PC-9 (cell line): ENCODE results near the gene SLC12A9. TPM values are rescaled to one million over a fixed set of nuclear protein-coding genes. Genes with fewer than 3 reads are reported as not detected.
"Not testable (repeated sequence)": the region's sequence is repeated elsewhere in the genome, so short reads cannot be mapped to it uniquely, and the experiment has no call there.

ENCODE experiments used
- BruUV-seq: library from RNA; stranded (reverse); fragments of 400-500 nt; replicated peaks from 2 replicates; lab custom pipeline; 2021; lab: Mats Ljungman, UMichigan
- CTCF ChIA-PET: fragments of 300-600 bp; sonication (Branson Sonifier 250); formaldehyde crosslinking; loops from one replicate; lab custom pipeline; 2022; ENCODE audit warnings: antibody characterized with exemption; lab: Charles Lee
- POLR2A ChIA-PET: fragments of 300-600 bp; sonication (Branson Sonifier 250); formaldehyde crosslinking; loops from one replicate; lab custom pipeline; 2022; ENCODE audit warnings: antibody characterized with exemption; ENCODE audit not compliant: unreplicated experiment; lab: Charles Lee
- DNase-seq, 2 experiments: peaks; one replicate each; pipeline versions ENCODE4 v3.0.0 to v3.0.0-alpha.2; 2015 to 2022; ENCODE audit warnings: mixed read lengths in 1 of 2
- H2AFZ ChIP-seq: fragments of 200-600 bp; sonication (generic); 2 replicates; pipeline ENCODE4 v1.8.1; 2017; ENCODE audit warnings: antibody characterized with exemption
- H3F3A ChIP-seq: fragments of 200-600 bp; sonication (generic); 2 replicates; pipeline ENCODE4 v1.8.1; 2017; ENCODE audit warnings: antibody characterized with exemption, mild to moderate bottlenecking, low read depth; ENCODE audit not compliant: insufficient read depth
- H3K27ac ChIP-seq: fragments of 200-600 bp; sonication (generic); 2 replicates; pipeline ENCODE4 v1.6.1; 2016; ENCODE audit warnings: mixed run types
- H3K27me3 ChIP-seq: fragments of 200-600 bp; sonication (generic); 2 replicates; pipeline ENCODE4 v1.6.1; 2016; ENCODE audit warnings: low read depth, mixed run types; ENCODE audit not compliant: insufficient read depth
- H3K36me3 ChIP-seq: fragments of 200-600 bp; sonication (generic); 2 replicates; pipeline ENCODE4 v1.6.1; 2016; ENCODE audit warnings: low read depth, mixed run types
- H3K4me1 ChIP-seq: fragments of 200-600 bp; sonication (generic); replicated peaks from 2 replicates; pipeline ENCODE4 v1.6.1; 2016; ENCODE audit warnings: mixed run types; ENCODE audit not compliant: insufficient read depth
- H3K4me2 ChIP-seq: fragments of 200-600 bp; sonication (generic); 2 replicates; pipeline ENCODE4 v1.6.1; 2017; ENCODE audit warnings: mixed run types
- H3K4me3 ChIP-seq: fragments of 200-600 bp; sonication (generic); 2 replicates; pipeline ENCODE4 v1.6.1; 2016; ENCODE audit warnings: mixed run types
- H3K79me2 ChIP-seq: fragments of 200-600 bp; sonication (generic); 2 replicates; pipeline ENCODE4 v1.6.1; 2017; ENCODE audit warnings: low read depth, mixed run types
- H3K9me2 ChIP-seq: fragments of 200-600 bp; sonication (generic); 2 replicates; pipeline ENCODE4 v1.8.1; 2017; ENCODE audit warnings: mild to moderate bottlenecking; ENCODE audit not compliant: insufficient read depth
- H3K9me3 ChIP-seq: fragments of 200-600 bp; sonication (generic); 2 replicates; pipeline ENCODE4 v1.8.1; 2016; ENCODE audit warnings: low read depth; ENCODE audit not compliant: insufficient read depth
- H4K20me1 ChIP-seq: fragments of 200-600 bp; sonication (generic); 2 replicates; pipeline ENCODE4 v1.8.1; 2017; ENCODE audit not compliant: insufficient read depth
- CTCF ChIP-seq: fragments of 200-600 bp; sonication (generic); conservative IDR thresholded peaks from 2 replicates; pipeline ENCODE4 v1.6.1; 2017; ENCODE audit warnings: mixed run types, antibody characterized with exemption, mild to moderate bottlenecking, moderate library complexity
- EZH2 ChIP-seq: fragments of 200-600 bp; sonication (generic); IDR thresholded peaks from 2 replicates; pipeline ENCODE4 v1.8.0; 2017; ENCODE audit warnings: antibody characterized with exemption, low read depth
- intact Hi-C: fragments of 100-400 bp; cut with micrococcal nuclease; formaldehyde crosslinking; loops from one replicate; pipeline ENCODE4 v1.10.0; 2022; ENCODE audit not compliant: unreplicated experiment
- total RNA-seq: library from RNA; stranded (reverse); gene quantifications from 2 replicates; pipeline ENCODE4 v1.2.3, GENCODE V29; 2021

The SLC12A9 gene
- total RNA-seq, 1 experiment from 2014 or later = 36.7 TPM

- no peaks in the 10 kb centered on the region for H3K27me3 ChIP-seq
- BruUV-seq = no TSS peak
- H3K4me1 ChIP-seq = 0 out of 2 replicates have a peak, but pooled peaks cover 4% of the 10 kb centered on the region
- H3K27ac ChIP-seq = no peak overlapping the region
- H2AFZ ChIP-seq = no peak overlapping the region
- no peaks in the 10 kb centered on the region for H4K20me1 ChIP-seq
- no peaks in the 10 kb centered on the region for H3K36me3 ChIP-seq
- no peaks in the 10 kb centered on the region for H3K79me2 ChIP-seq
- TF ChIP-seq EZH2 (no peak), CTCF (no peak)
- H3F3A ChIP-seq = peaks cover 10% of the 10 kb centered on the region; the same call in 1 of the 2 replicates
- POLR2A ChIA-PET = no interaction called here
- CTCF ChIA-PET = no interaction called here
- H3K9me2 ChIP-seq = no peaks in the 10 kb centered on the region
- H3K9me3 ChIP-seq = no peaks in the 10 kb centered on the region
- no peak overlapping the region for H3K4me3 ChIP-seq
- DNase-seq = no peak
- intact Hi-C loops = no loop called here
- no peak overlapping the region for H3K4me2 ChIP-seq
Measured at GRCh38 chr7:100847360-100847759, 5.2 kb upstream of the SLC12A9 start.

- no TSS peak for BruUV-seq
- intact Hi-C loops = loop anchor here (10.0 kb wide), 1 partner anchor 720 kb away; no protein-coding TSS in a partner anchor
- H3K4me1 ChIP-seq = peaks cover 9% of the 10 kb centered on the region
- H3K4me3 ChIP-seq = no peak overlapping the region
- H3K36me3 ChIP-seq = no peaks in the 10 kb centered on the region
- no peaks in the 10 kb centered on the region for H3K79me2 ChIP-seq
- no peaks in the 10 kb centered on the region for H3K9me2 ChIP-seq
- DNase-seq = no peak
- no peaks in the 10 kb centered on the region for H3K27me3 ChIP-seq
- H2AFZ ChIP-seq = no peak overlapping the region
- no peak for TF ChIP-seq EZH2
- TF ChIP-seq CTCF = no peak
- no peaks in the 10 kb centered on the region for H4K20me1 ChIP-seq
- no peak overlapping the region for H3K27ac ChIP-seq
- no peak overlapping the region for H3K4me2 ChIP-seq
- peaks cover 11% of the 10 kb centered on the region; the same call in 1 of the 2 replicates for H3F3A ChIP-seq
- POLR2A ChIA-PET = no interaction called here
- H3K9me3 ChIP-seq = no peaks in the 10 kb centered on the region
- CTCF ChIA-PET = interaction anchor here (1.0 to 1.2 kb wide), 2 partner anchors 54 to 150 kb away, joined by 3 to 4 read pairs; no protein-coding TSS in a partner anchor
Measured at GRCh38 chr7:100854146-100854895, 1.8 kb downstream of the SLC12A9 start.

- H3K4me3 ChIP-seq, H3K36me3 ChIP-seq, H4K20me1 ChIP-seq, CTCF ChIA-PET, BruUV-seq, H2AFZ ChIP-seq, H3K79me2 ChIP-seq, H3K4me2 ChIP-seq, POLR2A ChIA-PET, DNase-seq, H3K27me3 ChIP-seq, H3K27ac ChIP-seq, H3K9me2 ChIP-seq, H3K9me3 ChIP-seq, H3K4me1 ChIP-seq: not testable (repeated sequence)
- peaks cover 11% of the 10 kb centered on the region; the same call in 1 of the 2 replicates for H3F3A ChIP-seq
- intact Hi-C loops = loop anchor here (10.0 kb wide), 1 partner anchor 720 kb away; no protein-coding TSS in a partner anchor
Measured at GRCh38 chr7:100854899-100855298, 2.4 kb downstream of the SLC12A9 start.
